ENCODE data around the gene TMCO1.
A peak's percentile ranks its signal among the peaks of the same experiment; 100 is the strongest.
"Not testable (repeated sequence)": the region's sequence is repeated elsewhere in the genome, so short reads cannot be mapped to it uniquely, and the experiment has no call there.

The TMCO1 gene

DNA sequence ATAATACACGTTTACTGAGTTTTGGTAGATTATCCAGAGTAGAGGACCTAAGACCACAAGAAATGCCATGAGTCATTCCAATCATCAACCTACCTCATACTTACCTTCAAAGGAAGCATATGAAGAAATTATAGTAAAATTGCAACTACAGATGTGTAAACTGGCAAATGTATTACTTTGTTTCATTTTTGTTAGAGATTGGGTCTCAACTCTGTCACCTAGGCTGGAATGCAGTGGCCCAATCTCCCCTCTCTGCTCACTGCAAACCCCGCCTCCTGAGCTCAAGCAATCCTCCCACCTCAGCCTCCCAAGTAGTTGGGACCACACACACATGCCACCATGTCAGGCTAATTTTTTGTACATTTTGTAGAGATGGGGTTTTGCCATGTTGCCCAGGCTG is 5.2 kb downstream of the TMCO1 start:
- DNase-seq = no peak
- TF ChIP-seq POLR2A (IDR thresholded peaks at IDR 0.05; ENCODE audit: low read length) (no peak), GATA1 (IDR thresholded peaks at IDR 0.05; ENCODE audit: low read depth, low read length) (no peak)

DNA sequence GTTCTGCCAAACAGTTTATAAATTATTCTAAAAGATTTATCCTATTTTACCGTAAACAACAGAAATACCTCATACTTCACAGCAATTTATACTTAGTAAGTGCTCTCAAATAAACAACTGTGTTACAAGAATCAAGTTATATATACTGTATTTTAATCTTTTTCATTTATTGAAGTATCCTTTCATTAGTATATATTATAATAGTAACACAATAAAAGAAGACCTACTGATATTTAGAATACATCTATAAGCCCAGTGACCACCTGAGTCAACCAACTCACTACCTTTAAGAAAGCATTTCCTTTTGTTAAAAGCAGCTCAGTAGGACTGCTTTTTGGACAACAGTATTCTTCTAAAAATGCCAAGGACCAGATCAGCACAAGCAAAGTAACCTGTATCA is 5.9 kb downstream of the TMCO1 start:
- no peak for DNase-seq
- no peak for TF ChIP-seq GATA1 (IDR thresholded peaks at IDR 0.05; ENCODE audit: low read depth, low read length)
- no peak for TF ChIP-seq POLR2A (IDR thresholded peaks at IDR 0.05; ENCODE audit: low read length)

DNA sequence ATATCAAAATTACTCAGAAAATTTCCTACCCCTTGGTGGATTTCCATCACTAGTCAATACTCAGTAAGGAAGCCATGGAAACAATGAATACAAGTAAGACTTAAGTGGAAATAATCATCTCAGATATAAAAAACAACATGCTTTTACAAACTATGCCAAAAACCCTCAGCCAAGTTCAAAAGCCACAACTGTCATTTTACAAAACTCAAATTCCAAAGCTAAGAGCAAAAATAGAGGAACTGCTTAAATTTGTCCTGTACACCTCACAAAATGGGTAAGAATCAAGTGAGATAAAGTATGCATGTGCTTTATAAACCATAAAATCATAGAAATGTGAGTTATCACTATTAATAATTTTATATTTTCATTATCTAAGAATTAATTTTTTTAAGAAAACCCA is 9.6 kb downstream of the TMCO1 start:
- no peak for TF ChIP-seq POLR2A (IDR thresholded peaks at IDR 0.05; ENCODE audit: low read length)
- DNase-seq = no peak

DNA sequence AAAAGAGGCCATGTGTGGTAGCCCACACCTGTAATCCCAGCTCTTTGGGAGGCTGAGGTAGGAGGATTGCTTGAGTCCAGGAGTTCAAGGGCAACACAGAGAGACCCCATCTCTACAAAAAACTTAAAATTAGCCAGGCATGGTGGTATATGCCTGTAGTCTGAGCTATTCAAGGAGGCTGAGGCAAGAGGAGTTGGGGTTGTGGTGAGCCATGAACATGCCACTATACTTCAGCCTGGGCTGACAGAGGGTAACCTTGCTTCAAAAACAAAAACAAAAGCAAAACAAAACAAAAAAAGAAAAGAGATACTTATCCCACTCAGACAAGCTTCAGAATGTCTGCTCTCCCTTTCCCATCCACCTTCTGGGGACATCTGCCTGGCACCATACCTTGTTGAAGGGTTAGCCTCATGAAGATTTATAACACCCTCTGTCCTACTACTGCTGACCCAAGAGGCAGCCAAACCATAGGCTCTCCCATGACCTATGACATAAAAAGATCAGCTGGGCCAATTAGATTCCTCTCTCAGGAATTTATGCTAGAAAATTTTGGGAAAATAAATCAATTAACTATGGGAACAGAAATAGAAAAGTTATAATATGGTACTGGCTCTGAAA is 13.2 kb downstream of the TMCO1 start:
- TF ChIP-seq GATA1 (IDR thresholded peaks at IDR 0.05; ENCODE audit: low read depth, low read length) (no peak), POLR2A (IDR thresholded peaks at IDR 0.05; ENCODE audit: low read length) (no peak)
- DNase-seq = no peak

DNA sequence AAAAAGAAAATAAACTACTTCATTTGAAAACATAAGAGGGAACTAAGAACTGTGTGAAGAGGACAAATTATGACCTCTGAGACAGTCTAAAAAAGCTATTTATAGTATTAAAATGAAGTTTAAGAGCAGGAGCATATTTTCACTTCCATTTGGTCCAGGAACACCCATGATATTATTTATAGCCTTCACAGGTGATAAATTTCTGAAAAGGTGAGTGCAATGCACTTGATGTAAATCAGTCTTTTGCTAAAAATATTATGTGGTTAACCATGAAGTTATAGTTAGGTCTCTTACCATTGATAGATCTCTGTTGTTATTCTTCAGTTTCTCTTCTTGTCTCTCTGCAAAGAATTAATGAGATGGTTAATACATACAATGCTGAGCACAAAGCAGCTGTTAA is 14.7 kb downstream of the TMCO1 start:
- DNase-seq = no peak
- TF ChIP-seq POLR2A (IDR thresholded peaks at IDR 0.05; ENCODE audit: low read length) (no peak), GATA1 (IDR thresholded peaks at IDR 0.05; ENCODE audit: low read depth, low read length) (no peak)

DNA sequence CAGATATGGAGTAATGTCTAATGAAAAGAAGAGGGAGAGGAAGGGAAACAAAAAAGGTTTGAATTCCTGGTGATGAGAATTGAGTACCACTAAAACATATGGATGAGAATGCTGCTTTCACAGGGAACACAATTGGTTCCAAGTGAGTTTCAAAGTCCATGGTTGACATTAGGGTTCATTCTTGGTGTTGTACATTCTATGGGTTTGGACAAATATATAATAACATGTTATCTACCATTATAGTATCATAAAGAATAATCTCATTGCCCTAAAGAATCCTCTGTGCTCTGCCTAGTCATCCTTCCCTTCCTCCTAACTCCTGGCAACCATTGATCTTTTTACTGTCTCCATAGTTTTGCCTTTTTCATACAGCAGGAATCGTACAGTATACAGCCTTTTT is 20.1 kb downstream of the TMCO1 start:
- TF ChIP-seq POLR2A (IDR thresholded peaks at IDR 0.05; ENCODE audit: low read length) (no peak), GATA1 (IDR thresholded peaks at IDR 0.05; ENCODE audit: low read depth, low read length) (no peak)

DNA sequence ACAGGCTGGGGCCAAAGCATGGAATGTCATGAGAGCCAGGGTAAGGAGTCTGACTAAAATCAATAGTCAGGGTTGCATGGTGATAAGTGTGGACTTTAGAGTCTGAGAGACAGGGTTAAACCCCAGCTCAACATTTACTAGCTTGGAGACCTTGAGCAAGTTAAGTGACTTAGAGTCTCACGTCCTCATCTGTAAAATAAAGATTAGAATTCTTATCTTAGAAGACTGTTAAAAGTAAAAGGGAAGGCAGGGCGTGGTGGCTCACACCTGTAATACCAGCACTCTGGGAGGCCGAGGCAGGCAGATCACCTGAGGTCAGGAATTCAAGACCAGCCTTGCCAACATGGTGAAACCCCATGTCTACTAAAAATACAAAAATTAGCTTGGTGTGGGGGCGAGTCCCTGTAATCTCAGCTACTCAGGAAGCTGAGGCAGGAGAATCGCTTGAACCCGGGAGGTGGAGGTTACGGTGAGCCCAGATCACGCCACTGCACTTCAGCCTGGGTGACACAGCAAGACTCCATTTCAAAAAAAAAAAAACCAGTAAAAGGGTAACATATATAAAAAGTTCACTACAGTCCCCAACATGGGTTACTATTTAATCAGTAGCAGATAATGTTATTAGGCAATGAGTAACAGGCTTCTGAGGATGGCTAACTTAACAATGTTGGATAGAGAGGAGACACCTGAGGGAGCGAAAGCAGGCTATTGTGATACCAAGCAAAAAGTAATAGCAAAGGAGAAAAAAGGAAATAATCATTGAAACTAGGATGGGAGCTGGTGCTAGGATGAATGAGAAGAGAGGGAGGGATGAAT is 20.8 kb downstream of the TMCO1 start:
- peak in 1 of 2 experiments; percentile 39 for DNase-seq

More for the DNA sequence above, 20.1 kb downstream of the TMCO1 start:
- no peak for DNase-seq

DNA sequence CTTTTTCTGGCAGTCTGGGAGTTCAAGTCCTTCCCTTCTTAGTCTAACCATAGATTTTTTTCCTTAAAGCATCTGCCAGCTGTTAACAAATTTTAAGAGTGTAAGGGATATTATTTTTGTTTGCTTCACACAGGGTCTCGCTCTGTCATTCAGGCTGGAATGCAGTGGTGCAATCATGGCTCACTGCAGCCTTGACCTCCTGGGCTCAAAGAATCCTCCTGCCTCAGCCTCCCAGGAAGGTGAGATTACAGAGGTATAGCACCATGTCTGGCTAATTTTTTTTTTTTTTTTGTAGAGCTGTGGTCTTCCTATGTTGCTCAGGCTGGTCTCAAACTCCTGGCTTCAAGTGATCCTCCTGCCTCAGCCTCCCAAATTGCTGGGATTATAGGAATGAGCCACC is 23.8 kb downstream of the TMCO1 start:
- not testable (repeated sequence) for DNase-seq

More for the DNA sequence above, 20.8 kb downstream of the TMCO1 start:
- TF ChIP-seq GATA1 (IDR thresholded peaks at IDR 0.05; ENCODE audit: low read depth, low read length) (no peak), POLR2A (IDR thresholded peaks at IDR 0.05; ENCODE audit: low read length) (no peak)

DNA sequence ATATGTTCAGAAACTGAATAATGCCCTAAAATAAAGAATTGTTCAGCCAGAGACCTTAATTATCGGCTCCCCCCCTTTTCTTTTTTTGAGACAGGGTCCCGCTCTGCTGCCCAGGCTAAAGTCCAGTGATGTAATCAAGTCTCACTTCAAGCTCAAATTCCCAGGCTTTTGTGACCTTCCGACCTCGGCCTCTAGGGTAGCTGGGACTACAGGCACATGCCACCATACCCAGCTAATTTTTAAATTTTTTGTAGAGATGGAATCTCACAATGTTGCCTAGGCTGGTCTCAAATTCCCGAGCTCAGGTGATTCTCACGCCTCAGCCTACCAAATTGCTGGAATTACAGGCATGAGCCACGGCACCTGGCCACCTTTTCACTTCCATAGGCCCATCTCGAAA is 26.5 kb downstream of the TMCO1 start:
- TF ChIP-seq GATA1 (IDR thresholded peaks at IDR 0.05; ENCODE audit: low read depth, low read length) (no peak), POLR2A (IDR thresholded peaks at IDR 0.05; ENCODE audit: low read length) (no peak)
- DNase-seq = no peak

DNA sequence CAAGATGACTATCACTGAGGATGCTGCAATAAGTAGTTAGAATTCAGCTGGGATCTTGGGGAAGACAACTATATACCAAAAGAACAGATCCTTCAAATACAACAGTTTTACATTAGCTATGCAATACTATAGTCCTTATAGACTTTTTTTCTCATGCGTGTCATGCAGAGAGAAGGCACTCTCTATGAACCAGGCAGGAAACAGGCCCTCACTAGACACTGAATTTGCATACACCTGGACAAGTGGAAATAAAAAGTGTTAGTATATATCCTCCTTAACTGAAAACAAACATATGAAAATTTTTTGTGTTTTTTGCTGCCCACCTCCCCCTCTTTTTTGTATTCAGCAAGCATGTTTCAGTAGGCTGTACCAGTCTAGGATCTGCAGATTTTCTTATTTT is 29.9 kb downstream of the TMCO1 start:
- DNase-seq = no peak
- TF ChIP-seq GATA1 (IDR thresholded peaks at IDR 0.05; ENCODE audit: low read depth, low read length) (no peak), POLR2A (IDR thresholded peaks at IDR 0.05; ENCODE audit: low read length) (no peak)

DNA sequence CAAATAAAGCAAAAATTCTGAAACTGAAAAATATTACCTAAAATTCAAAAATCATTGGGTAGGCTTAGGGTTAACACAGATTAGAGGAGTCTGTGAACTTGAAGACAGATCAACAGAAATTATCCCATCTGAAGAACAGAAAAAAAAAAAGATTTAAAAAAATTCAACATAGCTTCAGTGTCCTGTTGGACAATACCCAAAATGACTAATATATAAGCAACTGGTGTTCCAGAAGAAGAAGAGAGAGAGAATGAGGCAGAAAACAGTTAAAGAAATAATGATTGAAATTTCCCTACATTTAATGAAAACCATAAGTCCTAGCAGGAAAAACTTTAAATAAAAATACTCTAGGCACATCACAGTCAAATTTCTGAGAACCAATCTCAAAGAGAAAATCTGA is 31.5 kb downstream of the TMCO1 start:
- TF ChIP-seq GATA1 (IDR thresholded peaks at IDR 0.05; ENCODE audit: low read depth, low read length) (no peak), POLR2A (IDR thresholded peaks at IDR 0.05; ENCODE audit: low read length) (no peak)
- no peak for DNase-seq

DNA sequence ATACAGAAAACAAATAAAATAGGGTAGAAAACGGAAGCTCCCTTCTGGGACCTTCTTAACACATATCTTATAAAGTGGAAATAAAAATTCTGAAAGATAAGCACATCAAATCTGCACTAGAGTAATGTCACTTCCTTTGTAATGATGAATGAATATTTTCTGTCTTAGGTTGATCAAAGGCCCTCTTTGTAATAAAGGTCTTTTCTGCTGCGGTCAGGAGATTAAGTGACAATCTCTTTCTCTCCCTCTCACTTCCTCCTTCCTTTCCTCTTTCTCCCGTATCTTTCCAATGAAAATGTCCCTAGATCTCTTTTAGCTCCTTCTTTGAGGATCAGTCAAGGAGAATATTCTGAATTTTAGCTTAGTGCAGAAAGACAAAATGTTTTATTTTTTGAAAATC is 33.8 kb downstream of the TMCO1 start:
- DNase-seq = no peak

DNA sequence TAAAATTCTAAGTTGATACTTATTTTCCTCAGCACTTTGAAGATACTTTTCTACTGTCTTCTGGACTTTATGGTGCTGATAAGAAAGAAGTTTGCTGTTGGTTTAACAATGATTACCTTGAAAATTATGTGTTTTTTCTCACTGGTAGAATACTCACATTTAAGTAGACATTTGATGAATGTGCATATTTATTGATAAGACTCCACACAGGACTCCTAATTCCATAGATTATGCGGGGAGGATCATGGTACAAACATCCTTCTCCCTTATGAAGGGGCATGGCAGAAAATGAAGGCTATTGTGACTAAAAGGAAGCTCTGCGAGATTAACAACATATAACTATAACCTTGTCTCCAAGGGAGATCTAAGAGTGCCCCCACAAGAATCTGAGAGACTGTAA is 41.8 kb downstream of the TMCO1 start:
- DNase-seq = no peak
- TF ChIP-seq GATA1 (IDR thresholded peaks at IDR 0.05; ENCODE audit: low read depth, low read length) (no peak), POLR2A (IDR thresholded peaks at IDR 0.05; ENCODE audit: low read length) (no peak)

More for the DNA sequence above, 33.8 kb downstream of the TMCO1 start:
- no peak for TF ChIP-seq POLR2A (IDR thresholded peaks at IDR 0.05; ENCODE audit: low read length)
- no peak for TF ChIP-seq GATA1 (IDR thresholded peaks at IDR 0.05; ENCODE audit: low read depth, low read length)

DNA sequence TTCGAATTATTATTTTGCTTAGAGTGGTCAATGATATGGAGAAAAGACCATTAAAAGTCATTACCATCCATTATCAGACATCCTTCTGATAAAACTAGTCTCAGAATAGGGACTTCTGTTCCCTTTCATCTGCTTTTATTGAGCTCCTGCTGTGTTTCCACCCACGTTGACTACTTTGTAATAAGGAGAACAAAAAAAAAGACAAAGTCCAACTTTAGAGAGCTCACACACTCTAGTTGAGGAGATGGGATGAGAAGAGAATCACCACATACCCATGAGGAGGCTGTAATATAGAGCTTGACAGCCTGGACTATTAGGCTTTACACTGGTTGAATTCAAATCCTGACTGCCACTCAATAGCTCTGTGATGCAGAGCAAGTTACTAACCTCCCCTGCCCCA is 42.5 kb downstream of the TMCO1 start:
- TF ChIP-seq POLR2A (IDR thresholded peaks at IDR 0.05; ENCODE audit: low read length) (no peak), GATA1 (IDR thresholded peaks at IDR 0.05; ENCODE audit: low read depth, low read length) (no peak)
- no peak for DNase-seq

DNA sequence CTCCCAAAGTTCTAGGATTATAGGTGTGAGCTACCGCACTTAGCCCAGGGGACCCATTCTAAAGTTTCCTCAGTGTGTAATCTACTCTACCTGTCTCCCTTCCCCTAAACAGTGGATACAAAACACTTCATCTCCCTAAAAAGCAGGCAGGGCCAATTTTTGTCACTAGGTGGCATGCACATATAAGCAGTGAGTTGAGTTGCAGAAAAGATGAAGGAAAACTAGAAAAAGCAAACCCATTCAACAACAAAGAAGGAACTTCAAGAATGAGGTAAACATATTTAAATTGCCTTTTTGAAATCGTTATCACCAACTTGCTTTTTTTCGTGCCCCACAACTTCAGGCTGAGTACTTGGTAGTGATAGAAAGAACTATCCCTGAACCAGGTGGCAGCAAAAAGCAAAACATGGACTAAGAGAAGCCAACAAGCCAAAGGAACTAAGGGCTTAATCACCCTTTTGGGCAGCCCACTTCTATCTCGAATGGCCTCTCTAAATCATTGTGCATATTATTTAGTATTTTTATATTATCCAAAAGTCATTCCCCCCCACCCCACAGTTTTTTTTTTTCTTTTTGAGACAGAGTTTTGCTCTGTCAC is 50.7 kb downstream of the TMCO1 start:
- DNase-seq = peak; percentile 72 to 78
- TF ChIP-seq POLR2A (IDR thresholded peaks at IDR 0.05; ENCODE audit: low read length) = no peak

DNA sequence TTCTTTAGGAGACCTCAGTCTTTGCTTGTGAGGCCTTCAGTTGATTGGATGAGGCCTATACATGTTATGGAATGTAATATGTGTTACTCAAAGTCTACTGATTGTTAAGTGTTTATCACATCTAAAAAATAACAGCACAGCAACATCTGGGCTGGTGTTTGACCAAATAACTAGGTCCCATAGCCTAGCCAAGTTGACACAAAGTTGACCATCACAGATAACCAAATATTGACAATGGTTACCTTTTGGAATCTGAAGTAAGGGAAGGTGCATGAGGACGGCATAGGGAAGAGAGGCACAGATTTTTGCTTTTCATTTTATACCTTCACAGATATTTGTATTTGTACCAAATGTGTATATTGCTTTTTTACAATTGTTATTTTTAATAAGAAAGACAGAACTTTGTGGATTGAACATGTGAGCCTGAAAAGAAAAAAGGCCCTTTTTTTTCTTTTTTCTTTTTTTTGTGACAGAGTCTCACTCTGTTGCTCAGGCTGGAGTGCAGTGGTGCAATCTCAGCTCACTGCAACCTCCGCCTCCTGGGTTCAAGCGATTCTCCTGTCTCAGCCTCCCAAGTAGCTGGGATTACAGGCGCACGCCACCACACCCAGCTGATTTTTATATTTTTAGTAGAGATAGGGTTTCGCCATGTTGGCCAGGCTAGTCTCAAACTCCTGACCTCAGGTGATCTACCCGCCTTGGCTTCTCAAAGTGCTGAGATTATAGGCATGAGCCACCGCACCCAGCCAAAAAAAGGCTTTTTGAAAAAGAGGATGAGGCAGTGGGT is 52.2 kb downstream of the TMCO1 start:
- not testable (repeated sequence) for DNase-seq

Data from erythroblast (primary cell).